HEK293T (cell line): ENCODE data around the gene SH3PXD2A.

ENCODE experiments used
- CTCF ChIA-PET: fragments of 350-600 bp; formaldehyde crosslinking; extraction: SDS; loops from one replicate; lab custom pipeline; 2021; ENCODE audit warnings: antibody characterized with exemption, inconsistent platforms; lab: Yijun Ruan, JAX
- POLR2A ChIA-PET: fragments of 350-600 bp; formaldehyde crosslinking; extraction: SDS; loops from one replicate; lab custom pipeline; 2020; ENCODE audit warnings: antibody characterized with exemption, inconsistent platforms; lab: Yijun Ruan, JAX
- DNase-seq: peaks from one replicate; pipeline ENCODE4 v3.0.0; 2012; ENCODE audit warnings: mixed read lengths; ENCODE audit errors: extremely low spot score
- ARNT ChIP-seq: fragments of 450-650 bp; IDR thresholded peaks from 2 replicates; pipeline ENCODE4 v1.6.1; 2017; ENCODE audit warnings: mild to moderate bottlenecking
- BHLHE40 ChIP-seq: fragments of 450-650 bp; IDR thresholded peaks from 2 replicates; pipeline ENCODE4 v1.6.1; 2016; ENCODE audit warnings: mild to moderate bottlenecking, moderate library complexity, borderline replicate concordance
- CTBP1 ChIP-seq: fragments of 450-650 bp; IDR thresholded peaks from 2 replicates; pipeline ENCODE4 v1.6.1; 2016; ENCODE audit warnings: borderline replicate concordance
- ELF4 ChIP-seq: fragments of 450-650 bp; IDR thresholded peaks from 2 replicates; pipeline ENCODE4 v1.6.1; 2017; ENCODE audit warnings: antibody characterized with exemption
- FOXA1 ChIP-seq: fragments of 450-650 bp; IDR thresholded peaks from 2 replicates; pipeline ENCODE4 v1.6.1; 2016; ENCODE audit warnings: mild to moderate bottlenecking
- FOXK2 ChIP-seq: fragments of 450-650 bp; IDR thresholded peaks from 2 replicates; pipeline ENCODE4 v1.6.1; 2016; ENCODE audit warnings: mild to moderate bottlenecking
- FOXM1 ChIP-seq: fragments of 450-650 bp; IDR thresholded peaks from 2 replicates; pipeline ENCODE4 v1.6.1; 2017; ENCODE audit warnings: mild to moderate bottlenecking, borderline replicate concordance
- HDGF ChIP-seq: fragments of 450-650 bp; IDR thresholded peaks from 2 replicates; pipeline ENCODE4 v1.6.1; 2017; ENCODE audit warnings: antibody characterized with exemption, borderline replicate concordance
- L3MBTL2 ChIP-seq: fragments of 450-650 bp; conservative IDR thresholded peaks from 2 replicates; pipeline ENCODE4 v1.6.1; 2016; ENCODE audit warnings: mild to moderate bottlenecking
- LEF1 ChIP-seq: fragments of 450-650 bp; IDR thresholded peaks from 2 replicates; pipeline ENCODE4 v1.6.1; 2017; ENCODE audit warnings: mild to moderate bottlenecking, borderline replicate concordance
- NFRKB ChIP-seq: fragments of 450-650 bp; IDR thresholded peaks from 2 replicates; pipeline ENCODE4 v1.6.1; 2016; ENCODE audit warnings: mild to moderate bottlenecking, moderate library complexity
- SP1 ChIP-seq: fragments of 450-650 bp; IDR thresholded peaks from 2 replicates; pipeline ENCODE4 v1.6.1; 2017
- SUZ12 ChIP-seq: fragments of 450-650 bp; IDR thresholded peaks from 2 replicates; pipeline ENCODE4 v1.6.1; 2016; ENCODE audit warnings: mild to moderate bottlenecking
- TARDBP ChIP-seq: fragments of 450-650 bp; IDR thresholded peaks from 2 replicates; pipeline ENCODE4 v1.6.1; 2016
- ZNF384 ChIP-seq: fragments of 450-650 bp; IDR thresholded peaks from 2 replicates; pipeline ENCODE4 v1.6.1; 2016
- TF ChIP-seq, protein P1 (sequence below): fragments of 450-650 bp; IDR thresholded peaks from 2 replicates; pipeline ENCODE4 v1.6.1; 2016

SH3PXD2A gene

DNA sequence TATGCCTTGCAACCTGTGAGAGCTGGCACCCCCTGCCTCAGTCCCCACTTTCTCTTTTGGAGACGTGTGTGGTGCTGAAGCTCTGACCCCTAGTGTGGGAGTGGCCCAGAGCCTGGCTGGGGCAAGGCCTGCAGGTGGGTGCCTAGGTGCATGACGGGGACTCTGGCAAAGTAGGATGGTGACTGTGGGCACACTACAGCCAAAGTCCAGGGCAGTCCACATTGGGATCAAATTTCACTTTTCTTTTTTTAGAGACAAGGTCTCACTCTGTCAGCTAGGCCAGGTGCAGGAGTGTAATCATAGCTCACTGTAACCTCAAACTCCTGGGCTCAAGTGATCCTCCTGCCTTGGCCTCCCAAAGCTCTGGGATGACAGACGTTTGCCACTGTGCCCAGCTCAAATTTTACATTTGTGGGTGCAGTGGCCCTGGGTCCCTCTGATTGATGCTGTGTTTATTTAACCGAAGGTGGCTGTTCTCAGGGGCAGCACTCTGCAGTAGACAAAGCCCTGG lies 309.6 kb downstream of the SH3PXD2A start:
- DNase-seq, result no peak
- ChIA-PET POLR2A (no interaction called here), CTCF (interaction anchor here (2.3 kb wide), 1 partner anchor 19 kb away, joined by 9 read pairs; no protein-coding TSS in a partner anchor)
- TF ChIP-seq LEF1 (no peak), TARDBP (no peak), ELF4 (no peak), L3MBTL2 (no peak), ARNT (no peak), FOXK2 (no peak), BHLHE40 (no peak), SUZ12 (no peak), ZNF384 (no peak), HDGF (no peak), CTBP1 (no peak), SP1 (no peak), FOXM1 (no peak), FOXA1 (no peak), NFRKB (no peak)
- TF ChIP-seq, protein P1, sequence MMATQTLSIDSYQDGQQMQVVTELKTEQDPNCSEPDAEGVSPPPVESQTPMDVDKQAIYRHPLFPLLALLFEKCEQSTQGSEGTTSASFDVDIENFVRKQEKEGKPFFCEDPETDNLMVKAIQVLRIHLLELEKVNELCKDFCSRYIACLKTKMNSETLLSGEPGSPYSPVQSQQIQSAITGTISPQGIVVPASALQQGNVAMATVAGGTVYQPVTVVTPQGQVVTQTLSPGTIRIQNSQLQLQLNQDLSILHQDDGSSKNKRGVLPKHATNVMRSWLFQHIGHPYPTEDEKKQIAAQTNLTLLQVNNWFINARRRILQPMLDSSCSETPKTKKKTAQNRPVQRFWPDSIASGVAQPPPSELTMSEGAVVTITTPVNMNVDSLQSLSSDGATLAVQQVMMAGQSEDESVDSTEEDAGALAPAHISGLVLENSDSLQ, result no peak

DNA sequence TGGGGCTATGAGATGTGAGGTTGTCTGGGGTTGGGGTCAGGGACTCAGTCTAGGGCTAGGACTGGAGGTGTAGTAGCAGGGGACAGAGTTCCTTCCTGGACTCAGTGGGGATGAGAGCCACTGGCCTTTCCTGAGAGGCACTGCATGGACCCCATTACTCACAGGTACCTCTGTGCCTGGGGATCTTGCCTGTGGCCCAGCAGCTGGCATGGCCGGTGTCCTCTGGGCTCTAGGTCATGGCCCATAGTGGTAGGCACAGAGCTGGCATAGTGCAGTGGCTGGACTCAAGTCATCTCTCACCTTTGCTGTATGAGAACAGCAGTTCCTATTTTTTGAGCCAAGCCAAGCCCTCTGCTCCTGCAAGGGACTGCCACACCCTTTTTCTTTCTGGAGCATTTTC lies 310.0 kb downstream of the SH3PXD2A start:
- CTCF ChIA-PET, result interaction anchor here (1.2 to 2.3 kb wide), 2 partner anchors 10 to 19 kb away, joined by 4 to 9 read pairs; no protein-coding TSS in a partner anchor
- POLR2A ChIA-PET, result no interaction called here
- TF ChIP-seq HDGF (no peak), SUZ12 (no peak), FOXK2 (no peak), L3MBTL2 (no peak), FOXA1 (no peak), BHLHE40 (no peak), NFRKB (no peak), LEF1 (no peak), SP1 (no peak), ZNF384 (no peak), ELF4 (no peak), FOXM1 (no peak), ARNT (no peak), TARDBP (no peak)
- TF ChIP-seq, protein P1, result no peak
- no peak for DNase-seq

DNA sequence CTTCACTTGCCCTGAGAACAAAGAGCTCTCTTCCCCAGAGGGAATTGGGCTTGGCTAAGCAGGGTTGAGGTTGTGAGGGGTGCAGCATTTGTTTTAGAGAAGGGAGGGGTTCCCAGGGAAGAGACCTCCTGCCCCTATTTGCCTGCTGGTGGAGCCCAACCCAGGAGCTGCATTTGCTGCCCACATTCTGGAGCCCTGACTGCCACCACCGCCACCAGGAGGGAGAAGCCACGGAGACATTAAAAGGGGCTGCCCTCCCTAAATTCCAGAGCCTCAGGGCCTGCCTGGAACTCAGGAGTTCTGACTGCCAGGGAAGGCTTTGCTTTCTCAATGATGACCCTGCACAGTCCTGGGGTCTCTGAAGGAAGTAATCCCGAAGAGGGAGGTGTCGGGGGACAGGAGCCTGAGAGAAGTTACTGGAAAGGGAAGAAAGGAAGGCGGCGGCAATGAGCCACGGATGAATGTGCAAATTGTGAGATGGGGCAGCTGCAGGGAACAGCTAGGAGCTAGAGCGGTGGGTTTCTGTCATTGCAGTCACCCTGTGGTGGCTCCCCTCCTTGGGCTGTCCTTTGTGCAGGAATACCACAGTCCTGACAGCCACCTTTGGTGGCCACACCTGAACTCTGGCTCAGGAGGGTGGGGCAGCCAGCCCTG lies 310.6 kb downstream of the SH3PXD2A start:
- no peak for TF ChIP-seq NFRKB
- no peak for TF ChIP-seq SP1
- TF ChIP-seq ELF4, result no peak
- no peak for TF ChIP-seq ZNF384
- TF ChIP-seq, protein P1, result no peak
- TF ChIP-seq L3MBTL2, result no peak
- TF ChIP-seq FOXK2, result no peak
- no peak for TF ChIP-seq FOXA1
- no peak for TF ChIP-seq CTBP1
- TF ChIP-seq TARDBP, result no peak
- TF ChIP-seq ARNT, result no peak
- TF ChIP-seq FOXM1, result no peak
- no peak for TF ChIP-seq LEF1
- TF ChIP-seq SUZ12, result no peak
- TF ChIP-seq HDGF, result no peak
- no peak for TF ChIP-seq BHLHE40
- ChIA-PET POLR2A (no interaction called here), CTCF (interaction anchor here (0.6 to 1.2 kb wide), 2 partner anchors 10 to 84 kb away, joined by 3 to 4 read pairs; no protein-coding TSS in a partner anchor)

More for the DNA sequence above, 310.6 kb downstream of the SH3PXD2A start:
- DNase-seq, result peak; percentile 4
